H1 (cell line): ENCODE measurements around the gene HEPACAM. TPM values are rescaled to one million over a fixed set of nuclear protein-coding genes. Genes with fewer than 3 reads are reported as not detected.

Experiments
- BACH1 ChIP-seq: IDR thresholded peaks from 2 replicates; pipeline ENCODE4 v1.6.1; 2012; ENCODE audit warnings: low read length, improper control_type of control experiment
- CHD7 ChIP-seq: fragments of 300-600 bp; sonication (generic); IDR thresholded peaks from 2 replicates; pipeline ENCODE4 v1.7.1; 2012; ENCODE audit warnings: low read length, moderate library complexity, mild to moderate bottlenecking, inconsistent platforms; ENCODE audit not compliant: insufficient replicate concordance
- EP300 ChIP-seq, 2 experiments: IDR thresholded peaks; 1 replicate in 1 of 2; 2 replicates in 1 of 2; pipeline ENCODE4 v1.6.1; 2011 to 2012; ENCODE audit warnings: low read depth in 2 of 2, low read length in 2 of 2, mild to moderate bottlenecking in 2 of 2, borderline replicate concordance in 1 of 2, inconsistent platforms in 1 of 2, moderate library complexity in 1 of 2
- MAX ChIP-seq: IDR thresholded peaks from 2 replicates; pipeline ENCODE4 v1.6.1; 2012; ENCODE audit warnings: inconsistent platforms
- POLR2AphosphoS5 ChIP-seq: IDR thresholded peaks from 2 replicates; pipeline ENCODE4 v1.6.1; 2011; ENCODE audit warnings: low read depth, low read length
- SP2 ChIP-seq: IDR thresholded peaks from 2 replicates; pipeline ENCODE4 v1.6.1; 2012; ENCODE audit warnings: mild to moderate bottlenecking, low read length, inconsistent platforms
- TAF1 ChIP-seq: IDR thresholded peaks from 2 replicates; pipeline ENCODE4 v1.6.1; 2011; ENCODE audit warnings: mild to moderate bottlenecking, low read depth, low read length
- USF2 ChIP-seq: IDR thresholded peaks from 2 replicates; pipeline ENCODE4 v1.6.1; 2011; ENCODE audit warnings: low read length, improper control_type of control experiment
- ZNF274 ChIP-seq: IDR thresholded peaks from 2 replicates; pipeline ENCODE4 v1.7.0; 2012; ENCODE audit warnings: low read length, borderline replicate concordance; ENCODE audit errors: extremely low read depth
- polyA plus RNA-seq, 7 experiments: library from polyadenylated mRNA; depleted of rRNA in 3 of 7; stranded (reverse) in 5 of 7; unstranded in 2 of 7; fragments of >200 nt in 5 of 7; fragments of 200-250 nt in 2 of 7; gene quantifications; 1 replicate in 5 of 7; 2 replicates in 1 of 7; 4 replicates in 1 of 7; pipeline versions ENCODE4 v1.2.1 to v1.2.3, GENCODE V29; 2011 to 2013; ENCODE audit warnings: missing spikeins in 2 of 7, mixed read lengths in 2 of 7
- total RNA-seq: library from RNA; stranded (reverse); fragmentation: NEBNext Ultra II Directional; extraction: Animal tissue kit (Norgen Biotek cat#: 25700); gene quantifications from 2 replicates; pipeline ENCODE4 v1.2.1, GENCODE V29; 2021

The HEPACAM gene
- total and polyA plus RNA-seq, 2 of the 8 experiments (the other 6 are each of a cell fraction or from before 2014, with no cell fraction given) = not detected

GRCh38 chr11:124938206-124938765 lies 2.4 kb upstream of the HEPACAM start (continued):
- TF ChIP-seq POLR2AphosphoS5 (no peak), CHD7 (no peak), SP2 (no peak), BACH1 (no peak), USF2 (no peak), MAX (no peak), ZNF274 (no peak), TAF1 (no peak), EP300 (IDR thresholded peaks at IDR 0.05; ENCODE audit: borderline replicate concordance in 1 of 2, low read depth in 2 of 2, low read length in 2 of 2) (no peak)
